PFSK-1 (cell line): ENCODE data around the gene MANSC4.

Source experiments
- POLR2AphosphoS5 ChIP-seq: IDR thresholded peaks from 2 replicates; pipeline ENCODE4 v1.6.1; 2012; ENCODE audit warnings: low read depth, mild to moderate bottlenecking, control low read depth, low read length, moderate library complexity
- SIN3A ChIP-seq: IDR thresholded peaks from 2 replicates; pipeline ENCODE4 v1.6.1; 2012; ENCODE audit warnings: mild to moderate bottlenecking, low read length, moderate library complexity, borderline replicate concordance; ENCODE audit not compliant: insufficient read depth
- TAF1 ChIP-seq: IDR thresholded peaks from 2 replicates; pipeline ENCODE4 v1.6.1; 2012; ENCODE audit warnings: low read length, control low read depth, borderline replicate concordance; ENCODE audit not compliant: insufficient read depth

DNA sequence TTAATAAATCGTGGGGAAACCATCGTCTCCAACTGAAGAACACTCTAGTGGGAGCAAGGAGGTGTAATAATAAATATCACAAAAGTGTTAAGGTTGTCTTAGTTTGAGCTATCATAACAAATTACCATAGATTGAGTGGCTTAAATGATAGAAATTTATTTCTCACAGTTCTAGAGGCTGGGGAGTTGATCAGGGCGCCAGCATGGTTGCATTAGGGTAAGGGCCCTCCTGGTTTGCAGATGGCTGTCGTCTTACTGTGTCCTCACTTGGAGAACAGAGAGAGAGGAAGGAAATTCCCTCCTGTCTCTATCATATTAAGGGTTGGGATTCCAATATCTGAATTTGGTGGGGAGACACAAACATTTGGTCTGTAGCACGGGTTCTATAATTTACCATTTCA is 36.4 kb downstream of the MANSC4 start:
- TF ChIP-seq TAF1 (no peak), POLR2AphosphoS5 (no peak), SIN3A (no peak)
